ENCODE data around the gene IGF1R. TPM values are rescaled to one million over a fixed set of nuclear protein-coding genes. Genes with fewer than 3 reads are reported as not detected.
A peak's percentile ranks its signal among the peaks of the same experiment; 100 is the strongest.
"Not testable (repeated sequence)": the region's sequence is repeated elsewhere in the genome, so short reads cannot be mapped to it uniquely, and the experiment has no call there.

IGF1R gene
- total RNA-seq, 1 experiment from 2014 or later: 71.3 TPM

- ChIA-PET POLR2A (ENCODE audit: unreplicated experiment) (no interaction called here), CTCF (no interaction called here)
- DNase-seq: peak in 1 of 2 experiments; percentile 9
- H3F3A ChIP-seq (ENCODE audit: insufficient read depth, low read depth): no peaks in the 10 kb centered on the region
- TF ChIP-seq EZH2 (IDR thresholded peaks at IDR 0.05; ENCODE audit: low read depth) (no peak), CTCF (conservative IDR thresholded peaks at IDR 0.05) (no peak)
- H3K9me2 ChIP-seq (ENCODE audit: insufficient read depth): no peaks in the 10 kb centered on the region
- no peak overlapping the region for H3K4me2 ChIP-seq
- intact Hi-C loops (cut with micrococcal nuclease; ENCODE audit: unreplicated experiment): no loop called here
- H3K4me1 ChIP-seq (replicated peaks; ENCODE audit: insufficient read depth): no peaks in the 10 kb centered on the region
- no peaks in the 10 kb centered on the region for H3K79me2 ChIP-seq (ENCODE audit: low read depth)
- no peaks in the 10 kb centered on the region for H3K27me3 ChIP-seq (ENCODE audit: insufficient read depth, low read depth)
- H3K27ac ChIP-seq: no peak overlapping the region
- no peak overlapping the region for H2AFZ ChIP-seq
- 0 out of 2 replicates have a peak, but pooled peaks cover 3% of the 10 kb centered on the region for H3K9me3 ChIP-seq (ENCODE audit: insufficient read depth, low read depth)
- H3K36me3 ChIP-seq (ENCODE audit: low read depth): peaks cover 4% of the 10 kb centered on the region; the same call in 1 of the 2 replicates
- H3K4me3 ChIP-seq: no peak overlapping the region
- H4K20me1 ChIP-seq (ENCODE audit: insufficient read depth): no peaks in the 10 kb centered on the region
- BruUV-seq (replicated peaks): no TSS peak
Measured at GRCh38 chr15:98960555-98961050, 312.3 kb downstream of the IGF1R start.

- BruUV-seq (replicated peaks): no TSS peak
- POLR2A ChIA-PET (ENCODE audit: unreplicated experiment): no interaction called here
- Histone ChIP-seq H3K9me2 (ENCODE audit: insufficient read depth) (no peaks in the 10 kb centered on the region), H4K20me1 (ENCODE audit: insufficient read depth) (no peaks in the 10 kb centered on the region), H3K79me2 (ENCODE audit: low read depth) (no peaks in the 10 kb centered on the region), H3K27me3 (ENCODE audit: insufficient read depth, low read depth) (no peaks in the 10 kb centered on the region), H3K4me1 (replicated peaks; ENCODE audit: insufficient read depth) (no peaks in the 10 kb centered on the region), H3K4me2 (no peak overlapping the region), H3K27ac (no peak overlapping the region), H2AFZ (no peak overlapping the region), H3F3A (ENCODE audit: insufficient read depth, low read depth) (no peaks in the 10 kb centered on the region), H3K9me3 (ENCODE audit: insufficient read depth, low read depth) (0 out of 2 replicates have a peak, but pooled peaks cover 3% of the 10 kb centered on the region), H3K4me3 (no peak overlapping the region), H3K36me3 (ENCODE audit: low read depth) (peaks cover 4% of the 10 kb centered on the region; the same call in 1 of the 2 replicates)
- no peak for TF ChIP-seq EZH2 (IDR thresholded peaks at IDR 0.05; ENCODE audit: low read depth)
- TF ChIP-seq CTCF (conservative IDR thresholded peaks at IDR 0.05): no peak
- intact Hi-C loops (cut with micrococcal nuclease; ENCODE audit: unreplicated experiment): no loop called here
- CTCF ChIA-PET: no interaction called here
- DNase-seq: no peak
Measured at GRCh38 chr15:98963444-98963843, 315.1 kb downstream of the IGF1R start.

- Histone ChIP-seq H3K36me3 (ENCODE audit: low read depth) (peaks cover 4% of the 10 kb centered on the region; the same call in 1 of the 2 replicates), H3K9me2 (ENCODE audit: insufficient read depth) (no peaks in the 10 kb centered on the region), H3K27me3 (ENCODE audit: insufficient read depth, low read depth) (no peaks in the 10 kb centered on the region), H3K4me2 (no peak overlapping the region), H2AFZ (no peak overlapping the region), H4K20me1 (ENCODE audit: insufficient read depth) (no peaks in the 10 kb centered on the region), H3K9me3 (ENCODE audit: insufficient read depth, low read depth) (0 out of 2 replicates have a peak, but pooled peaks cover 3% of the 10 kb centered on the region), H3K79me2 (ENCODE audit: low read depth) (no peaks in the 10 kb centered on the region), H3F3A (ENCODE audit: insufficient read depth, low read depth) (no peaks in the 10 kb centered on the region), H3K4me1 (replicated peaks; ENCODE audit: insufficient read depth) (no peaks in the 10 kb centered on the region), H3K27ac (no peak overlapping the region), H3K4me3 (no peak overlapping the region)
- POLR2A ChIA-PET (ENCODE audit: unreplicated experiment): no interaction called here
- intact Hi-C loops (cut with micrococcal nuclease; ENCODE audit: unreplicated experiment): no loop called here
- CTCF ChIA-PET: no interaction called here
- no TSS peak for BruUV-seq (replicated peaks)
- DNase-seq: no peak
- TF ChIP-seq CTCF (conservative IDR thresholded peaks at IDR 0.05) (no peak), EZH2 (IDR thresholded peaks at IDR 0.05; ENCODE audit: low read depth) (no peak)
Measured at GRCh38 chr15:98964466-98965133, 316.3 kb downstream of the IGF1R start.

GRCh38 chr15:98965134-98965491, 316.8 kb downstream of the IGF1R start:
- H3F3A ChIP-seq (ENCODE audit: insufficient read depth, low read depth); H3K27ac ChIP-seq; BruUV-seq (replicated peaks); intact Hi-C loops (cut with micrococcal nuclease; ENCODE audit: unreplicated experiment); H4K20me1 ChIP-seq (ENCODE audit: insufficient read depth); H3K36me3 ChIP-seq (ENCODE audit: low read depth); H2AFZ ChIP-seq; H3K4me1 ChIP-seq (replicated peaks; ENCODE audit: insufficient read depth); POLR2A ChIA-PET (ENCODE audit: unreplicated experiment); H3K4me3 ChIP-seq; H3K4me2 ChIP-seq; H3K79me2 ChIP-seq (ENCODE audit: low read depth); H3K9me3 ChIP-seq (ENCODE audit: insufficient read depth, low read depth); CTCF ChIA-PET; H3K27me3 ChIP-seq (ENCODE audit: insufficient read depth, low read depth); DNase-seq; H3K9me2 ChIP-seq (ENCODE audit: insufficient read depth): not testable (repeated sequence)
